Measurements from ENCODE around the gene EIF4G3.

- TF ChIP-seq POLR2AphosphoS5 (IDR thresholded peaks at IDR 0.05; ENCODE audit: insufficient read depth, low read depth, low read length) (no peak), CTCF (IDR thresholded peaks at IDR 0.05; ENCODE audit: extremely low read depth in 1 of 2, insufficient read depth in 1 of 2, low read depth in 1 of 2, low read length in 2 of 2) (no peak), MYC (IDR thresholded peaks at IDR 0.05; ENCODE audit: low read depth, low read length) (no peak), POLR2A (IDR thresholded peaks at IDR 0.05; ENCODE audit: low read depth, low read length) (no peak), MAX (IDR thresholded peaks at IDR 0.05; ENCODE audit: insufficient read depth, insufficient read length) (no peak)
These were observed 19.6 kb downstream of the EIF4G3 start for GRCh38 chr1:21157054-21157453.

All from endothelial cell of umbilical vein (primary cell).